ENCODE data around the gene CDC42BPG.

Gene CDC42BPG

GRCh38 chr11:64866173-64866491 lies 21.7 kb upstream of the CDC42BPG start:
- DNase-seq (ENCODE audit: low read depth in 2 of 2), result no peak

GRCh38 chr11:64865286-64866172 lies 21.1 kb upstream of the CDC42BPG start:
- no peak for DNase-seq (ENCODE audit: low read depth in 2 of 2)

DNA sequence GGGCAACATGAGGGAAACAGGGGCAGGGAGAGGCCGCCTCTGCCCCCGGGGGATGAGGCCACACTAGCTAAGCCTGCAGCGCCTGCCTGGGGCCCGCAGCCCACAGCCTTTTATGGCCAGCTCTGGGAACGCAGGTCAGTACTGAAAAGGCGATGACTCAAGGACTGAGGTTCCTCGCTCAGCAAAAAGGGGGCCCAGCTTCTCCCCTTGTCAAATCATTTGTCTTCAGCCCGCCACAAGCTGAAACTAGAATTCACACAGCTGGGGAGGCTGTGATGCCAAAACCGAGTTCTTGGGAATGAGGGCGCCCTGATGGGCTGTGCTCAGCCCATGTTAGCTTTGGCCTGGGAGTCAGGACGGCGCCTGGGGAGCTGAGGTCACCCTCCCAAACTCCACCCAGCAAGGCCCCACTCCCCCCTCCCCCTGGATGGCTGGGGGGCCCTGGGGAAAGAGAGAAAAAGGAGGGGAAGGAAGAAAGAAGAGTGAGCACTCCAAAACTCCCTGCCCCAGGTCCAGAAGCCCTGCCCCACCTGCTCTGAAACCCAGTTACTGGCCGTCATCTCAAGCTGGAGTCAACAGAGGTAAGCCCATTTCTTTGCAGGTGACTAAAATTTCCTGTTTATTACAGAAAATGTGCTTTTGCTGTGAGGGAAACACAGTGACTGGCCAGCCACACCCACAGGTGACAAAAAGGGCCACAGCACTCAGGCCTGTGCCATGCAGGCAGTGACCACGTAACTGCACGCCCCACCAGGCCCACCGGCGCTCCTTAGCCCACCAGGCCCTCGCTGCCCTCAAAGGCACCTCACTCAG lies 20.2 kb upstream of the CDC42BPG start:
- DNase-seq (ENCODE audit: low read depth in 2 of 2), result no peak

DNA sequence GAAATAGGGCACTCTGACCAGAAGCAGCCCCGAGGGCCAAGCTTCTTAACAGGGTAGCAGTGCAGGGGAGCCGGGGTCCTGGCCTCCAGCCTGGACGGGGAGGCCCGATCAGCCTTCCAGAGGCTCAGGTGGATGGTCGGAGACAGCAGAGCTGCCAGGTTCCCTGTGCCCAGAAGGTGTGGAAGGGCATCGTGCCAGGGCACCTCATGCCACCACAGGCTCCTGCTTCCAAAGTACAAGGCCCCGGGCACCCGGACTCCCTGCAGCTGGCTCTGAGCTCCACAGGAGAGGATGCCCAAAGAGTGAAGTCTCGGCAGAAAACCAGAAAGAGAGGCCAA lies 19.7 kb upstream of the CDC42BPG start:
- DNase-seq (ENCODE audit: low read depth in 2 of 2), result no peak

GRCh38 chr11:64863391-64864060 lies 19.1 kb upstream of the CDC42BPG start:
- no peak for DNase-seq (ENCODE audit: low read depth in 2 of 2)

DNA sequence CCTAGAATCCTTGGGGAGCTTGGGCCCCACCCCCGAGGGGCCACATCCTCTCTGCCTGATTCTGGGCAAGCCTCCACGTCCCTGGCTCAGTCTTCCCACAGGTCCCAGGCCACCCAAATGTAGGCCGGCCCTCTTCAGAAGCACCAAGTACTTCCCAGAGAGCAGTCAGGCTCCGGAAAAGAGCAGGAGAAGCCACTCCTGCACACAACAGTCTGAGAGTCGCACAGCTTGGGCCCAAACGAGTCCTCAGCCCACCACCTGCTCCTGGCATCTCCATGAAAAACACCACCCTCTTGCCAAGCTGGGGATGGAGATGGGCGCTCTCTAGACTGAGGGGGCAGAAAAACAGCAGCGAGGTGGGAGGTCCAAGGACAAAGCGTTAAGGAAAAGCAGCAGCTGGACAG lies 18.5 kb upstream of the CDC42BPG start:
- no peak for DNase-seq (ENCODE audit: low read depth in 2 of 2)

DNA sequence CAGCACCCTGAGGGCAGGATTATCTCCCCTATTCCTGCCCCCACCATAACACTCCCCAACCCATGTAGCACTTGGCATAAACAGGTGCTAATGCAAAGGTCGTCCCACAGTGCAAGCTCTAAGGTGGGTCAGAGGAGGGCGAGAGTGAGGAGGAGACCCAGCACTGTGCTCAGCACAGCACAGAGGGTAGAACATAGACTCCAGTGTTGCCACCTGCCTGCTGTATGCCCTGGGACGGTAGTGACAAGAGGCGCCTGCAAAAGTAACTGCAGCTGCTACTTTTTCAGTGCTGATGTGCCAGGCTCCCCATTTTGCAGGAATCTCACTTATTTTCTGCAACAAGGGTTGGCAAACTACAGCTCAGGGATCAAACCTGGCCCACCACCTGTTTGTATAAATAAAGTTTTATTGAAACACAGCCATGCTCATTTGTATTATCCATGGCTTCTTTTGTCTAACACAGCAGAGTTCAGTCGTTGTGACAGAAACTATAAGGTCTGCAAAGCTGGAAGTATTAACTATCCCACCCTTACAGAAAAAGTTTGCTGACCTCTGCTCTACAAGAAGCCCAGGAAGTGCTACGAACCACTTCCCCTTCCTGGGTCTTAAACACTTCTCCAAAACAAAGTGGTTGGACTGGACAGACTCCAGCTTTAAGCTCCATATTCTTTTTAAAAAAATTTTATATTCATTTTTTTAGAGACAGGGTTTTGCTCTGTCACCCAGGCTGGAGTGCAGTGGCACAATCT lies 16.9 kb upstream of the CDC42BPG start:
- no peak for DNase-seq (ENCODE audit: low read depth in 2 of 2)

DNA sequence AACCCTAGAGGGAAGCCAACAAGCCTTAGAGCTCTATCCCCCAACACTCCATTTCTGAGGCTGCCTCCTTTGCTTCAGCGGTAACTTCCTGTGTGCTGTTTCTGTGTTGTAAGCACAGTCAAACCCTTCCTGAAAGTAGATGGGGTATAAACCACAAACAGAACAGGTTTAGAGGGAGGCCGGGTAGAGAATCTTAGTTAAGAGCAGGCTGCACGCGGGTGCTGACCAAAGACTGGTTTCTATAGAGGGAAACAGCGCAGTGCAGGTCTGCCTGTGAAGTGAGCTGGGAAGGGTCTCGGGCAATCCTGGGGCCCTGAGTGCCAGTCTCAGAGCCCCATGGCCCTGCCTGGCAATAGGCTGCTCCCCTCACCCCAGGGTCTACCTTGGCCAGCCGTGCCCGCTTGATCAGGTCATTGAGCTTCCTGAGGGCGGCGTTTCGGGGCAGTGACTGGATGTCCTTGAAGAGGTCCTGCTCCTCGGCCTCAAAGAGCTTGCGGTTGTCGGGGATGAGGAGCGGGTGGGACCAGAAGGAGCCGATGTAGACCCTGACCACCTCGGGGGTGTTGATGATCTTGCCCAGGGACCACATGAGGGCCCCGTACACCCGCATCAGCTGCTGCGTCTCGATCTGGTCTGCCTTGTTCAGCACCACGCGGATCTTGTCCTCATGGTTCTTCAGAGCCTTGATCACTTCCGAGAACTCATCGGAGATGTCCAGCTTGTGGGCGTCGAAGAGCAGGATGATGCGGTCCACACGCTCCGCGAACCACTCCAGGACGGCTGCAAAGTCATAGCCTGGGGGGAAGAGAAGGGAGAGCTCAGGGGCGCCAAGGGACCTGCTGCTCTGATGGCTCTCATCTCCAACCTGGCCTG lies 15.3 kb upstream of the CDC42BPG start:
- no peak for DNase-seq (ENCODE audit: low read depth in 2 of 2)

GRCh38 chr11:64858467-64859263 lies 14.2 kb upstream of the CDC42BPG start:
- no peak for DNase-seq (ENCODE audit: low read depth in 2 of 2)

GRCh38 chr11:64857485-64857884 lies 13.0 kb upstream of the CDC42BPG start:
- DNase-seq (ENCODE audit: low read depth in 2 of 2), result no peak

- no peak for DNase-seq (ENCODE audit: low read depth in 2 of 2)
These were observed 12.2 kb upstream of the CDC42BPG start for GRCh38 chr11:64856382-64857227.

GRCh38 chr11:64855596-64856304 lies 11.3 kb upstream of the CDC42BPG start:
- no peak for DNase-seq (ENCODE audit: low read depth in 2 of 2)

DNA sequence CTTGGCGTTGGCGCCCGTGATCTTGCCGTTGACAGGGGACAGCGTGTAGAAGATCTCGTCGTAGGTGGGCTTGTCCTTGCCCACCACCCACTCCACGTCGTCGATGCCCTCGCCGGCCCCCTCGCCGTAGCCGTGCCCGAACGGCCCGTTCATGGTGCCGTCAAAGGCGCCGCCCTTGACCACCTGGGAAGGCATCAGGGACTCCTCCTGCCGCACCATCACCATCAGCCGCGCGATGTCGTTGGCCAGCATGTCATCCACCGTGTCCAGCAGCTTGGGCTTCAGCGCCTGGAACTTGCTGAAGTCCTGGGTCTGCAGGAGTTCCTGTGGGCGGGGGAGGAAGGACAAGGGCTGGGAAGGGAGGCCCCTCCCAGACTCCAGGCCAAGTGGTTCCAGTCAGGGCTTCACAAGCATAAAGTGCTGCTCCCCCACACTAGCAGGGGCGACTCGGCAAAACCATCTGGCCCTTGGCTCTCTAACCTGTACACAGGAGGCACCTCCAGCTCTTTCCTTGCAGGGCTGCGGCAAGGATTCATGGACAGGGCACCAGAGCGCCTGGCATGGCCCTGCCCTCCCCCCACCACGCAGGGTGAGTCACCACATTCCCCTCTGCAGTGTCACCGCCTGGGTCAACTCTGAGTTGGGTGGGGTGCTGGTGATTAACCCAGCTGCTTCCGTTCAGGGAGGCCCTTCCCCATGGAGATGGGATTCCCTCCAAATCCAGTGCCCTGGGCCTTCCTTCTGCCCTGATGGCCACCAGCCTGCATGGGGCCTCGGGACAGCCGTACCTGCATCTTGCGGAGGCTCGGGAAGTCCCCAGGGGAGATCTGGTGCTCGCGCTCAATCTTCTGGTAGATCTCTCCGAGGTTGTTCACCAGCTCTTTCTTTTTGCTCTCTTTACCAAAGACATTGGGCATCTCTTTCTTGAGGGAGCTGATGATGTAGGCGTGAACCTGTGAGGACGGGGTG lies 10.4 kb upstream of the CDC42BPG start:
- peak in 1 of 2 donors; percentile 59 for DNase-seq (ENCODE audit: low read depth in 2 of 2)

DNA sequence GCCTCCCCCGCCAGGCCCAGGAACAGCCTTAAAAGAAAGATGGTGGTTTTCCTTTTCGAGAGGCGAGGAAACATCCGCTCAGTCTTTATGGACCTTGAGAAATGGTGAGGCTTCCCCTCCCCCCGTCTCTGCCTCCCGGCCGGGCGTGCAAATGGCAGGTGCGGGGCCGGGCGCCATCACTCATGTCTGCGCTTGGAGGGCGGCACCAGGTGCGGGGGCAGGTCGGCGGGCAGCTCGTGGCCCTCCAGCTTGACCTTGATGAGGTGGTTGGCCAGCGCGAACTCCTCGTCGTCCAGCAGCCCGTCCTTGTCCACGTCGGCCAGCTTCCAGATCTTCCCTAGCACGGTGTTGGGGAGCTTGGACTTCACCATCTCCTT lies 9.7 kb upstream of the CDC42BPG start:
- no peak for DNase-seq (ENCODE audit: low read depth in 2 of 2)

DNA sequence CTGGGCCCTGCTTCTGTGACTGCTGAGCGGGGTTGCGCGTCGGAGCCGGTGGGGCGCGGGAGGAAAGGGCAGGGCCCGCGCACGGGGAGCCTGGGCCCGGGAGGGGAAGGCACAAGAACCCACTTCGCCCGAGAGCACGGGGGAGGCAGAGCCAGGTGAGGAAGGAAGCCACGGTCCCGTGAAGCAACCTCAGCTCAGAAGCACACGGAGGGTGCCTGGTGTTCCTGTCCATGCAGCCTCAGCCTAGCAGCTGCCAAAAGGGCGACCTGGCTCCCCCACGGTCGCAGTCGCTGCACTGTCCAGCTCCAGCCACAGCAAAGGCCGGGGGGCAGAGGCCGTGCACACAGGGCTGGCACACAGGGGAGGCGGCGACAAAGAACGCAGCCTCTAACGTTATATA lies 9.3 kb upstream of the CDC42BPG start:
- no peak for DNase-seq (ENCODE audit: low read depth in 2 of 2)

- no peak for DNase-seq (ENCODE audit: low read depth in 2 of 2)
These were observed 8.5 kb upstream of the CDC42BPG start for GRCh38 chr11:64852804-64853509.
